SU-DHL-6 (cell line): ENCODE measurements around the gene CPA5.

ENCODE experiments used
- H2AFZ ChIP-seq: fragments of 200-600 bp; sonication (generic); 2 replicates; pipeline ENCODE4 v1.6.1; 2014; ENCODE audit warnings: low read depth, mild to moderate bottlenecking, moderate library complexity, mixed read lengths, antibody characterized with exemption, low read length; ENCODE audit not compliant: severe bottlenecking
- H3F3A ChIP-seq: fragments of 200-600 bp; shearing (Covaris generic); 2 replicates; pipeline ENCODE4 v1.6.0; 2016; ENCODE audit warnings: antibody characterized with exemption, mild to moderate bottlenecking; ENCODE audit not compliant: insufficient read depth
- H3K27ac ChIP-seq: fragments of 200-600 bp; sonication (generic); 2 replicates; pipeline ENCODE4 v1.5.1; 2016; ENCODE audit warnings: low read depth, mild to moderate bottlenecking, low read length, moderate library complexity, mixed read lengths
- H3K27me3 ChIP-seq: fragments of 200-600 bp; sonication (generic), shearing (Covaris generic); 2 replicates; pipeline ENCODE4 v1.6.0; 2014; ENCODE audit warnings: mild to moderate bottlenecking, low read length
- H3K36me3 ChIP-seq: fragments of 200-600 bp; sonication (generic); 2 replicates; pipeline ENCODE4 v1.6.1; 2014; ENCODE audit warnings: mild to moderate bottlenecking, low read length, mixed read lengths
- H3K4me2 ChIP-seq: fragments of 300-600, 200-600 bp; shearing (Covaris generic), sonication (generic); 2 replicates; pipeline ENCODE4 v1.6.0; 2014; ENCODE audit warnings: low read length, low read depth, mild to moderate bottlenecking; ENCODE audit not compliant: poor library complexity, severe bottlenecking
- H3K4me3 ChIP-seq: fragments of 200-600 bp; sonication (generic); 2 replicates; pipeline ENCODE4 v1.5.1; 2014; ENCODE audit warnings: antibody characterized with exemption, low read length, mild to moderate bottlenecking, mixed read lengths; ENCODE audit not compliant: insufficient read depth, poor library complexity, severe bottlenecking
- H3K79me2 ChIP-seq: fragments of 200-600 bp; sonication (generic); 2 replicates; pipeline ENCODE4 v1.6.1; 2014; ENCODE audit warnings: mild to moderate bottlenecking, low read length, moderate library complexity; ENCODE audit not compliant: insufficient read depth
- H3K9ac ChIP-seq: fragments of 200-600 bp; sonication (generic); 2 replicates; pipeline ENCODE4 v1.7.0; 2014; ENCODE audit warnings: mild to moderate bottlenecking, low read length
- H3K9me2 ChIP-seq: fragments of 200-600 bp; sonication (generic); replicated peaks from 2 replicates; pipeline ENCODE4 v1.6.1; 2014; ENCODE audit warnings: low read length; ENCODE audit not compliant: insufficient read depth
- H3K9me3 ChIP-seq: fragments of 200-600 bp; sonication (generic); 2 replicates; pipeline ENCODE4 v1.6.1; 2014; ENCODE audit warnings: low read length, mixed read lengths; ENCODE audit not compliant: insufficient read depth
- H4K20me1 ChIP-seq: fragments of 200-600 bp; sonication (generic); 2 replicates; pipeline ENCODE4 v1.6.1; 2014; ENCODE audit warnings: low read depth, mild to moderate bottlenecking, antibody characterized with exemption, low read length, moderate library complexity, mixed read lengths
- EZH2phosphoT487 ChIP-seq: fragments of 200-600 bp; sonication (generic), shearing (Covaris generic); conservative IDR thresholded peaks from 2 replicates; pipeline ENCODE4 v1.6.1; 2018; ENCODE audit warnings: mild to moderate bottlenecking, antibody characterized with exemption, low read length, moderate library complexity, mixed read lengths
- TF ChIP-seq, protein P1 (sequence below): fragments of 200-600 bp; sonication (generic); IDR thresholded peaks from one replicate; pipeline ENCODE4 v1.5.1; 2017; ENCODE audit warnings: antibody characterized with exemption, mild to moderate bottlenecking, low read length, moderate library complexity; ENCODE audit not compliant: insufficient read depth, poor library complexity, severe bottlenecking

The CPA5 gene

DNA sequence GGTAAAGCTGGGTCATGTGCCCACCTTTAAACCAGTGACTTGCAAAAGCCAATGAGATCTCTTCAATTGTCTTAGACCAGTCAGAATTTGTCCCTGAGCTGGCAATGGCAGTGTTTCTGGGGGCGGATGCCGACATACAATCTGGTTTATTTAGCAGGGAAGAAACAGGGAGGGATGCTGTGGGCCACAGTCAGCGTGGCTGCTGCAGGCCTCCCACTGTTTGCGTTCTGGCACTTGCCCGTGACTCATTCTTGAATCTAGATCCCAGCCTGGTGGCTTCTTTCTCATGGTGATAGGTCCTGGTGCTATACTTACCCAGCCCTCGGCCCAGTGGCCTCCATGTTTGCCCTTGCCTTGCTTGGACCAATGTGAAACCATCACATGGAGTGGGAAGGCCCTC is 32.6 kb downstream of the CPA5 start:
- H2AFZ ChIP-seq, result no peak overlapping the region

DNA sequence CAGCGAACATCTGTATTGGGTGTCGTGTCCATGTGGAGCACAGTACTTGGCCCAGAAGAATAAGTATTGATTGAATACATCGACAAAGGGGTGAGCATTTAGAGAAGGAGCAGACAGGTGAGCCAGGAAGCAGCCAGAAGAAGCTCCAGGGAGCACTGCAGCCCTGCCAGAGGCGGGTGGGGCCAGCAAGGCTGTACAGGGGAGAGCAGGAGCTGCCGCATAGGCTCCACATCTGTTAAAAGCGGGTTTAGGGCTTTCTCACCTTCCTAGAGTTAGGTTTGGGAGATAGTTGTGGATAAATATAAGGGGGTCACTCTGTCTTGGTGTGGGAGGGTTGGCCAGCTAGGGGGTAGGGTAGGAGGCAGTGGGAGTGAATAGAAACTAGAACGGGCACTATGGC is 34.4 kb downstream of the CPA5 start:
- TF ChIP-seq EZH2phosphoT487, result no peak
- Histone ChIP-seq H3K4me3 (no peak overlapping the region), H4K20me1 (no peaks in the 10 kb centered on the region), H2AFZ (no peak overlapping the region), H3F3A (no peaks in the 10 kb centered on the region), H3K9me2 (no peaks in the 10 kb centered on the region), H3K79me2 (no peaks in the 10 kb centered on the region), H3K27ac (no peak overlapping the region), H3K4me2 (no peak overlapping the region), H3K9me3 (no peaks in the 10 kb centered on the region; the same call in 1 of the 2 replicates), H3K36me3 (no peaks in the 10 kb centered on the region), H3K27me3 (no peaks in the 10 kb centered on the region), H3K9ac (no peak overlapping the region)

More for the DNA sequence above, 32.6 kb downstream of the CPA5 start:
- no peaks in the 10 kb centered on the region for H3F3A ChIP-seq
- H3K9me2 ChIP-seq, result no peaks in the 10 kb centered on the region
- H3K79me2 ChIP-seq, result no peaks in the 10 kb centered on the region
- no peak overlapping the region for H3K27ac ChIP-seq
- no peaks in the 10 kb centered on the region for H4K20me1 ChIP-seq
- no peaks in the 10 kb centered on the region for H3K27me3 ChIP-seq
- no peak overlapping the region for H3K9ac ChIP-seq
- TF ChIP-seq, protein P1, sequence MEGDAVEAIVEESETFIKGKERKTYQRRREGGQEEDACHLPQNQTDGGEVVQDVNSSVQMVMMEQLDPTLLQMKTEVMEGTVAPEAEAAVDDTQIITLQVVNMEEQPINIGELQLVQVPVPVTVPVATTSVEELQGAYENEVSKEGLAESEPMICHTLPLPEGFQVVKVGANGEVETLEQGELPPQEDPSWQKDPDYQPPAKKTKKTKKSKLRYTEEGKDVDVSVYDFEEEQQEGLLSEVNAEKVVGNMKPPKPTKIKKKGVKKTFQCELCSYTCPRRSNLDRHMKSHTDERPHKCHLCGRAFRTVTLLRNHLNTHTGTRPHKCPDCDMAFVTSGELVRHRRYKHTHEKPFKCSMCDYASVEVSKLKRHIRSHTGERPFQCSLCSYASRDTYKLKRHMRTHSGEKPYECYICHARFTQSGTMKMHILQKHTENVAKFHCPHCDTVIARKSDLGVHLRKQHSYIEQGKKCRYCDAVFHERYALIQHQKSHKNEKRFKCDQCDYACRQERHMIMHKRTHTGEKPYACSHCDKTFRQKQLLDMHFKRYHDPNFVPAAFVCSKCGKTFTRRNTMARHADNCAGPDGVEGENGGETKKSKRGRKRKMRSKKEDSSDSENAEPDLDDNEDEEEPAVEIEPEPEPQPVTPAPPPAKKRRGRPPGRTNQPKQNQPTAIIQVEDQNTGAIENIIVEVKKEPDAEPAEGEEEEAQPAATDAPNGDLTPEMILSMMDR, result no peak
- no peak overlapping the region for H3K4me2 ChIP-seq
- no peaks in the 10 kb centered on the region for H3K36me3 ChIP-seq
- no peak overlapping the region for H3K4me3 ChIP-seq
- no peaks in the 10 kb centered on the region; the same call in 1 of the 2 replicates for H3K9me3 ChIP-seq

DNA sequence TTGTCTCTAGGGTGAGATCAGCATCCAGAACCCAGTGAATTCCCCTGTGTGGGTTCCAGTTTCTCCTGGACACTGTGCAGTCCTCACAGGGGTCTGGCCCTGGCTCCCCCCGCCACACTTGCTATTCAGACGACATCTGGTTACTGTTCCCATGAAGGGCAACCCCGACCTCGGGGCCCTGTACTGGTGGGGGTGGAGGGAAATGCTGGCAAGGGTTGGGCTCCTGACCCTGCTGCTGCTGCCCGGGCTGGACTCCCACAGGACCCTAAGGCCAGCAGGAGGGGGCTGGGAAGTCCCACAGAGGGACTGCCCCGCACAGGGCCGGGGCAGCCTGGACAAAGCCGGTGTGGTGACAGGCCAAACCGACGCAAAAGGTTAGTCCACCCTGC is 34.9 kb downstream of the CPA5 start:
- H3K9me3 ChIP-seq, result no peaks in the 10 kb centered on the region; the same call in 1 of the 2 replicates
- TF ChIP-seq, protein P1, result no peak
- TF ChIP-seq EZH2phosphoT487, result no peak
- H4K20me1 ChIP-seq, result no peaks in the 10 kb centered on the region
- no peaks in the 10 kb centered on the region for H3K9me2 ChIP-seq
- no peaks in the 10 kb centered on the region for H3K36me3 ChIP-seq
- no peaks in the 10 kb centered on the region for H3K79me2 ChIP-seq
- no peaks in the 10 kb centered on the region for H3F3A ChIP-seq
- H3K27me3 ChIP-seq, result no peaks in the 10 kb centered on the region
- H3K4me2 ChIP-seq, result no peak overlapping the region
- no peak overlapping the region for H3K4me3 ChIP-seq
- no peak overlapping the region for H3K9ac ChIP-seq
- H2AFZ ChIP-seq, result no peak overlapping the region
- H3K27ac ChIP-seq, result no peak overlapping the region

DNA sequence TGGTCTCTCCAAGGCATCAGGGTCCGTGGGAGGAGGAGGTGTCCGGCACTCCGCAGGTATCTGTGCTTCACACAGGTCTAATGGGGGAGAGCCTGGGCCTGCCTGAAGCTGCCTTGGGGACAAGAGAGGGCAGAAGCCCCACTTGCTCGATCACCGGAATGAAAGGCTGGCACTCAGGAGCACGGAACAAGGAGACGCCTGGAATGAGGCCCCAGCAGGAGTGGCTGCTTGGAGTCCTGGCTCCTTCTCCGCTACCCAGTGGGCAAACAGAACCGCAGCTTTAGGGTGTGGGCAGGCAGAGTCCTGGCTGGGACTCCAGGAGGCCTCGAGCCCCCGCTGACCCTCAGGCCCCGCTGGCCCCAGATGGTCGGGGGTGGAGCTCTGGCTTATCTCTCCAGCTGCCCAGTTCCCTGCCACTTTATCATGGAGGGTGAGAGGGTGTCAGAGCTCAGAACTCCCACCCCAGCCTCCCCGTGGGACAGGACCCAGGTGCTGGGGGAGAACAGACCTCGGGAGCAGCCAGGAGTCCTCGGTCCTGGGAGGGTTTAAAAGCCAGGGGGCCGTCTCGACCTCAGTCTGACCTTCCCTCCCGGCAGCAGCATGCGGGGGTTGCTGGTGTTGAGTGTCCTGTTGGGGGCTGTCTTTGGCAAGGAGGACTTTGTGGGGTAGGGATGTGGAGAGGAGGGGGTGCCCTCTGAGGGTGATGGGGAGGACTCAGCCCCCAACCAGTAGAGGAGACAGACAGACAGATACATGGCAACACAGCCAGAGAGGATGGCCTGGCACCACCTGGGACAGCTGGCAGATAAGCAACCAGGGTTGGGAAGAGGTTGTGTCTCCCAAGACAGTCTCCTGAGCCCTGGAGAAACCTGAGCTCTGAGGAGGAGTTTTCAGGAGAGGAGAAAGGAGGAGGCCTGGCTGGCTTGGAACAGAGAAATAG is 35.6 kb downstream of the CPA5 start, which contains the start of gene CPA1:
Gene CPA1 (plus strand): TSS at position 574 of the 940 bp plus-strand sequence. CDS start 27 bp downstream, at position 601.
- no peaks in the 10 kb centered on the region for H4K20me1 ChIP-seq
- no peaks in the 10 kb centered on the region for H3K27me3 ChIP-seq
- H2AFZ ChIP-seq, result no peak within 1 kb of the TSS
- no peak within 1 kb of the TSS for H3K4me3 ChIP-seq
- no peaks in the 10 kb centered on the region for H3F3A ChIP-seq
- no peaks in the 10 kb centered on the region for H3K79me2 ChIP-seq
- no peak within 1 kb of the TSS for H3K27ac ChIP-seq
- no peak within 1 kb of the TSS for H3K4me2 ChIP-seq
- H3K9me3 ChIP-seq, result no peaks in the 10 kb centered on the region; the same call in 1 of the 2 replicates
- no peaks in the 10 kb centered on the region for H3K36me3 ChIP-seq
- H3K9ac ChIP-seq, result no peak within 1 kb of the TSS
- no peaks in the 10 kb centered on the region for H3K9me2 ChIP-seq
- no peak for TF ChIP-seq EZH2phosphoT487
- TF ChIP-seq, protein P1, result no peak
